ENCODE results near the gene LNX1. TPM values are rescaled to one million over a fixed set of nuclear protein-coding genes. Genes with fewer than 3 reads are reported as not detected.

LNX1 gene
- total RNA-seq, 1 experiment from 2014 or later, result 1.7 TPM

GRCh38 chr4:53514509-53514908 lies 76.8 kb downstream of the LNX1 start:
- Mint-ChIP-seq H3K36me3 (ENCODE audit: insufficient read depth in 1 of 3, low read depth in 3 of 3) (no peaks in the 10 kb centered on the region), H3K27ac (no peak overlapping the region), H3K27me3 (ENCODE audit: low read depth) (no peaks in the 10 kb centered on the region), H3K9me3 (no peaks in the 10 kb centered on the region), H3K4me1 (peaks cover 2 to 6% of the 10 kb centered on the region in 2 experiments), H3K4me3 (no peak overlapping the region)
- no peak overlapping the region for H3K4me2 ChIP-seq (ENCODE audit: insufficient read depth, insufficient read length, low read length)
- no peak overlapping the region for H4K8ac ChIP-seq (replicated peaks; ENCODE audit: insufficient read length, low read depth, low read length)
- no peak overlapping the region for H3K23ac ChIP-seq (ENCODE audit: insufficient read length, low read depth, low read length)
- no peaks in the 10 kb centered on the region for H4K20me1 ChIP-seq (ENCODE audit: control insufficient read depth, insufficient read depth, insufficient read length)
- no peak overlapping the region for H4K91ac ChIP-seq (ENCODE audit: insufficient read length, low read depth, low read length)
- H2BK5ac ChIP-seq (ENCODE audit: insufficient read length, low read length), result no peak overlapping the region
- no peak for DNase-seq
- no peak overlapping the region for H2BK12ac ChIP-seq (ENCODE audit: insufficient read length, low read depth, low read length)
- H3K14ac ChIP-seq (ENCODE audit: insufficient read depth, low read length), result no peak overlapping the region
- no peak overlapping the region for H3K9ac ChIP-seq (ENCODE audit: extremely low read depth, insufficient read length, low read length)
- H3K9me3 ChIP-seq (ENCODE audit: control insufficient read depth, low read depth, low read length), result no peaks in the 10 kb centered on the region
- H2AFZ ChIP-seq (ENCODE audit: low read length), result no peak overlapping the region
- H3K23me2 ChIP-seq (ENCODE audit: insufficient read length, low read depth, low read length, poor library complexity, severe bottlenecking), result no peaks in the 10 kb centered on the region
- no peak overlapping the region for H2BK15ac ChIP-seq (ENCODE audit: low read depth, low read length)
- no peak overlapping the region for H3T11ph ChIP-seq (ENCODE audit: low read length)
- TF ChIP-seq, protein P1, sequence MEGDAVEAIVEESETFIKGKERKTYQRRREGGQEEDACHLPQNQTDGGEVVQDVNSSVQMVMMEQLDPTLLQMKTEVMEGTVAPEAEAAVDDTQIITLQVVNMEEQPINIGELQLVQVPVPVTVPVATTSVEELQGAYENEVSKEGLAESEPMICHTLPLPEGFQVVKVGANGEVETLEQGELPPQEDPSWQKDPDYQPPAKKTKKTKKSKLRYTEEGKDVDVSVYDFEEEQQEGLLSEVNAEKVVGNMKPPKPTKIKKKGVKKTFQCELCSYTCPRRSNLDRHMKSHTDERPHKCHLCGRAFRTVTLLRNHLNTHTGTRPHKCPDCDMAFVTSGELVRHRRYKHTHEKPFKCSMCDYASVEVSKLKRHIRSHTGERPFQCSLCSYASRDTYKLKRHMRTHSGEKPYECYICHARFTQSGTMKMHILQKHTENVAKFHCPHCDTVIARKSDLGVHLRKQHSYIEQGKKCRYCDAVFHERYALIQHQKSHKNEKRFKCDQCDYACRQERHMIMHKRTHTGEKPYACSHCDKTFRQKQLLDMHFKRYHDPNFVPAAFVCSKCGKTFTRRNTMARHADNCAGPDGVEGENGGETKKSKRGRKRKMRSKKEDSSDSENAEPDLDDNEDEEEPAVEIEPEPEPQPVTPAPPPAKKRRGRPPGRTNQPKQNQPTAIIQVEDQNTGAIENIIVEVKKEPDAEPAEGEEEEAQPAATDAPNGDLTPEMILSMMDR (conservative IDR thresholded peaks at IDR 0.05), result no peak
- H3K56ac ChIP-seq (ENCODE audit: insufficient read length, low read depth, low read length), result no peak overlapping the region
- no peak overlapping the region for H4K5ac ChIP-seq (ENCODE audit: insufficient read length, low read depth, low read length)
- H3K4me1 ChIP-seq (ENCODE audit: insufficient read depth, low read length), result no peaks in the 10 kb centered on the region
- no peaks in the 10 kb centered on the region for H3K79me2 ChIP-seq (ENCODE audit: insufficient read depth, low read length)
- no peaks in the 10 kb centered on the region for H3K27me3 ChIP-seq (ENCODE audit: insufficient read depth, low read length)
- no peak overlapping the region for H3K27ac ChIP-seq (ENCODE audit: insufficient read length, low read depth, low read length)
- whole genome bisulfite sequencing (ENCODE audit: extremely low coverage, insufficient read length, low lambda C conversion rate), result no CpG with 5 or more reads among the region's 1 CpG
- no peaks in the 10 kb centered on the region for H3K79me1 ChIP-seq (ENCODE audit: insufficient read depth, low read depth, low read length, poor library complexity, severe bottlenecking)
- no peak overlapping the region for H2AK5ac ChIP-seq (ENCODE audit: insufficient read length, low read length)
- no peak overlapping the region for H2BK120ac ChIP-seq (ENCODE audit: low read depth, low read length, poor library complexity, severe bottlenecking)
- no peak overlapping the region for H2BK20ac ChIP-seq (ENCODE audit: low read depth, low read length, poor library complexity, severe bottlenecking)
- no peak overlapping the region for H3K4ac ChIP-seq (ENCODE audit: low read depth, low read length)
- no peak overlapping the region for H3K18ac ChIP-seq (ENCODE audit: insufficient read length, low read depth, low read length)
